GM12878 (cell line): ENCODE results near the gene SLC6A11. TPM values are rescaled to one million over a fixed set of nuclear protein-coding genes. Genes with fewer than 3 reads are reported as not detected.

Experiments
- ATAC-seq: fragments of 200-7000 bp; cut with Tn5 transposase; 3 replicates; pipeline ENCODE4 v1.9.1; 2020; ENCODE audit warnings: mild to moderate bottlenecking, moderate library complexity
- BruUV-seq: library from RNA; stranded (reverse); fragments of 400-500 nt; replicated peaks from 2 replicates; lab custom pipeline; 2021; lab: Mats Ljungman, UMichigan
- CTCF ChIA-PET: fragments of 300-600 bp; sonication (Branson Sonifier 250); formaldehyde crosslinking; extraction: SDS; loops from one replicate; lab custom pipeline; 2021; ENCODE audit warnings: inconsistent platforms; lab: Yijun Ruan, JAX
- POLR2A ChIA-PET: fragments of 350-600 bp; formaldehyde crosslinking; extraction: SDS; loops from one replicate; lab custom pipeline; 2021; ENCODE audit warnings: inconsistent platforms; lab: Charles Lee
- RAD21 ChIA-PET: fragments of 300-600 bp; sonication (Branson Sonifier 250); formaldehyde crosslinking; loops from one replicate; lab custom pipeline; 2023; ENCODE audit warnings: antibody characterized with exemption; ENCODE audit not compliant: unreplicated experiment; lab: Charles Lee
- SMC1A ChIA-PET: fragments of 300-600 bp; sonication (Branson Sonifier 250); formaldehyde crosslinking; loops from one replicate; lab custom pipeline; 2023; ENCODE audit not compliant: unreplicated experiment, uncharacterized antibody; lab: Charles Lee
- DNase-seq: peaks from one replicate; pipeline ENCODE4 v3.0.0-alpha.2; 2011; ENCODE audit warnings: low read depth, low spot score
- FAIRE-seq: peaks from 3 replicates; lab custom pipeline; 2011; peaks lifted over from hg19 to GRCh38; lab: Jason Lieb, UNC
- H2AFZ ChIP-seq: 2 replicates; pipeline ENCODE4 v1.6.0; 2011; ENCODE audit warnings: low read depth, low read length, control low read depth; ENCODE audit not compliant: control insufficient read depth
- H3K27ac ChIP-seq: 2 replicates; pipeline ENCODE4 v1.5.1; 2011; ENCODE audit warnings: control low read depth; ENCODE audit not compliant: control insufficient read depth, insufficient read depth
- H3K27me3 ChIP-seq, 2 experiments: replicated peaks in 1 of 2; 2 replicates each; pipeline versions ENCODE4 v1.6.0 to v1.6.1; 2011; ENCODE audit warnings: low read length in 1 of 2; ENCODE audit not compliant: control insufficient read depth in 2 of 2, insufficient read depth in 2 of 2
- H3K36me3 ChIP-seq, 2 experiments: 2 replicates each; pipeline ENCODE4 v1.5.1; 2011; ENCODE audit warnings: low read length in 1 of 2; ENCODE audit not compliant: control insufficient read depth in 2 of 2, insufficient read depth in 2 of 2
- H3K4me1 ChIP-seq: 2 replicates; pipeline ENCODE4 v1.6.1; 2011; ENCODE audit warnings: mild to moderate bottlenecking, low read length, moderate library complexity, mixed read lengths; ENCODE audit not compliant: control insufficient read depth, insufficient read depth
- H3K4me2 ChIP-seq: 2 replicates; pipeline ENCODE4 v1.6.0; 2011; ENCODE audit warnings: control low read depth; ENCODE audit not compliant: control insufficient read depth, insufficient read depth
- H3K4me3 ChIP-seq: fragments of 200-600 bp; sonication (generic); 2 replicates; pipeline ENCODE4 v1.5.1; 2016
- H3K79me2 ChIP-seq: 2 replicates; pipeline ENCODE4 v1.6.0; 2011; ENCODE audit warnings: low read length; ENCODE audit not compliant: control insufficient read depth, insufficient read depth
- H3K9ac ChIP-seq: 2 replicates; pipeline ENCODE4 v1.8.0; 2011; ENCODE audit warnings: low read length, control low read depth, mixed read lengths; ENCODE audit not compliant: control insufficient read depth, insufficient read depth
- H3K9me3 ChIP-seq: replicated peaks from 3 replicates; pipeline ENCODE4 v1.5.1; 2011; ENCODE audit warnings: mild to moderate bottlenecking, low read length; ENCODE audit not compliant: control insufficient read depth, insufficient read depth
- H4K20me1 ChIP-seq: 2 replicates; pipeline ENCODE4 v1.6.0; 2011; ENCODE audit not compliant: control insufficient read depth, insufficient read depth
- CBFB ChIP-seq: IDR thresholded peaks from 2 replicates; pipeline ENCODE4 v1.6.1; 2016; ENCODE audit warnings: antibody characterized with exemption, low read depth
- FOS ChIP-seq: IDR thresholded peaks from 3 replicates; pipeline ENCODE4 v1.6.1; 2011; ENCODE audit warnings: borderline replicate concordance; ENCODE audit not compliant: insufficient read length; ENCODE audit errors: extremely low read depth
- IKZF2 ChIP-seq, 2 experiments: fragments of 450-650 bp; IDR thresholded peaks; 2 replicates each; pipeline ENCODE4 v1.6.1; 2017; ENCODE audit warnings: mild to moderate bottlenecking in 2 of 2, moderate library complexity in 2 of 2
- IRF3 ChIP-seq: fragments of 450-650 bp; IDR thresholded peaks from 2 replicates; pipeline ENCODE4 v1.6.1; 2014; ENCODE audit warnings: mild to moderate bottlenecking
- JUND ChIP-seq: IDR thresholded peaks from 2 replicates; pipeline ENCODE4 v1.6.1; 2012; ENCODE audit warnings: low read depth, mild to moderate bottlenecking, low read length, improper control_type of control experiment, moderate library complexity
- NR2C1 ChIP-seq: fragments of 450-650 bp; IDR thresholded peaks from 2 replicates; pipeline ENCODE4 v1.6.1; 2017; ENCODE audit warnings: antibody characterized with exemption, mild to moderate bottlenecking, moderate library complexity
- NRF1 ChIP-seq: conservative IDR thresholded peaks from 2 replicates; pipeline ENCODE4 v1.6.1; 2011; ENCODE audit warnings: mild to moderate bottlenecking, low read depth, low read length, improper control_type of control experiment
- PML ChIP-seq: IDR thresholded peaks from 2 replicates; pipeline ENCODE4 v1.6.1; 2012; ENCODE audit warnings: low read length, inconsistent platforms
- SREBF1 ChIP-seq: IDR thresholded peaks from 2 replicates; pipeline ENCODE4 v1.6.1; 2012; ENCODE audit warnings: mild to moderate bottlenecking, low read length
- SUZ12 ChIP-seq: fragments of 200-600 bp; sonication (generic); IDR thresholded peaks from one replicate; pipeline ENCODE4 v1.6.1; 2018; ENCODE audit warnings: antibody characterized with exemption, mild to moderate bottlenecking; ENCODE audit not compliant: unreplicated experiment
- WGBS: methylation state at CpG from one replicate; pipeline ENCODE4 v1.1.6; 2016; ENCODE audit warnings: low lambda C conversion rate; ENCODE audit not compliant: insufficient replicate concordance, insufficient coverage; ENCODE audit errors: missing lambda C conversion rate; 5-methylcytosine and 5-hydroxymethylcytosine counted together
- in situ Hi-C: fragments of 300-500 bp; cut with MboI; formaldehyde crosslinking; loops from 9 replicates; pipeline ENCODE4 v1.14.3; 2018; ENCODE audit warnings: mixed read lengths
- intact Hi-C: fragments of 100-400 bp; cut with micrococcal nuclease; formaldehyde crosslinking; loops from one replicate; pipeline ENCODE4 v1.14.2; 2022; ENCODE audit not compliant: unreplicated experiment
- polyA plus RNA-seq, 11 experiments: library from polyadenylated mRNA; depleted of rRNA in 4 of 11; unstranded in 6 of 11; stranded (reverse) in 5 of 11; fragments of >200 nt; fragmentation: Nextera tagmentation in 4 of 11; fragmentation: Illumina TruSeq in 1 of 11; extraction: Ambion mirVana in 4 of 11; extraction: Trizol in 1 of 11; gene quantifications; 1 replicate in 1 of 11; 2 replicates in 10 of 11; pipeline versions ENCODE4 v1.2.1 to v1.2.3, GENCODE V29; 2011 to 2016; ENCODE audit warnings: inconsistent platforms in 2 of 11, missing spikeins in 2 of 11, low read depth in 1 of 11
- total RNA-seq, 4 experiments: library from RNA; depleted of rRNA in 3 of 4; stranded (reverse); fragments of >200 nt in 3 of 4; fragmentation: Illumina TruSeq in 1 of 4; extraction: Trizol in 1 of 4; gene quantifications; 2 replicates each; pipeline versions ENCODE4 v1.2.1 to v1.2.3, GENCODE V29; 2013 to 2021
- TF ChIP-seq, protein P1 (sequence below): IDR thresholded peaks from 2 replicates; pipeline ENCODE4 v1.6.1; 2011; ENCODE audit warnings: low read depth, mild to moderate bottlenecking, low read length, moderate library complexity, borderline replicate concordance; ENCODE audit errors: extremely low read depth
- TF ChIP-seq, protein P2 (sequence below): fragments of 450-650 bp; IDR thresholded peaks from 2 replicates; pipeline ENCODE4 v1.6.1; 2016; ENCODE audit warnings: mild to moderate bottlenecking
- TF ChIP-seq, protein P3 (sequence below): fragments of 450-650 bp; IDR thresholded peaks from 2 replicates; pipeline ENCODE4 v1.6.1; 2016; ENCODE audit warnings: mild to moderate bottlenecking, moderate library complexity, borderline replicate concordance

The SLC6A11 gene
- total and polyA plus RNA-seq, 10 of the 15 experiments (the other 5 are each of a cell fraction or from before 2014, with no cell fraction given): not detected

GRCh38 chr3:10952525-10952924, 136.5 kb downstream of the SLC6A11 start:
- ChIA-PET SMC1A (no interaction called here), RAD21 (no interaction called here), POLR2A (no interaction called here), CTCF (interaction anchor here (2.1 kb wide), 1 partner anchor 11 kb away, joined by 7 read pairs; no protein-coding TSS in a partner anchor)
- no peak overlapping the region for H2AFZ ChIP-seq
- in situ Hi-C loops: no loop called here
- DNase-seq (no peak), ATAC-seq (no peak), FAIRE-seq (no peak)
- H3K9me3 ChIP-seq: no peaks in the 10 kb centered on the region
- H4K20me1 ChIP-seq: no peaks in the 10 kb centered on the region
- no peaks in the 10 kb centered on the region for H3K36me3 ChIP-seq
- no TSS peak for BruUV-seq
- H3K4me3 ChIP-seq: no peak overlapping the region
- H3K4me1 ChIP-seq: no peaks in the 10 kb centered on the region
- intact Hi-C loops: no loop called here
- H3K27me3 ChIP-seq: no peaks in the 10 kb centered on the region; a peak in 2 of 4 replicates
- TF ChIP-seq, protein P1, sequence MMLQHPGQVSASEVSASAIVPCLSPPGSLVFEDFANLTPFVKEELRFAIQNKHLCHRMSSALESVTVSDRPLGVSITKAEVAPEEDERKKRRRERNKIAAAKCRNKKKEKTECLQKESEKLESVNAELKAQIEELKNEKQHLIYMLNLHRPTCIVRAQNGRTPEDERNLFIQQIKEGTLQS: no peak
- TF ChIP-seq SREBF1 (no peak), FOS (no peak), NRF1 (no peak), JUND (no peak), PML (no peak), SUZ12 (no peak), NR2C1 (no peak), CBFB (no peak), IKZF2 (IDR thresholded peaks at IDR 0.05) (no peak), IRF3 (no peak)
- TF ChIP-seq, protein P2, sequence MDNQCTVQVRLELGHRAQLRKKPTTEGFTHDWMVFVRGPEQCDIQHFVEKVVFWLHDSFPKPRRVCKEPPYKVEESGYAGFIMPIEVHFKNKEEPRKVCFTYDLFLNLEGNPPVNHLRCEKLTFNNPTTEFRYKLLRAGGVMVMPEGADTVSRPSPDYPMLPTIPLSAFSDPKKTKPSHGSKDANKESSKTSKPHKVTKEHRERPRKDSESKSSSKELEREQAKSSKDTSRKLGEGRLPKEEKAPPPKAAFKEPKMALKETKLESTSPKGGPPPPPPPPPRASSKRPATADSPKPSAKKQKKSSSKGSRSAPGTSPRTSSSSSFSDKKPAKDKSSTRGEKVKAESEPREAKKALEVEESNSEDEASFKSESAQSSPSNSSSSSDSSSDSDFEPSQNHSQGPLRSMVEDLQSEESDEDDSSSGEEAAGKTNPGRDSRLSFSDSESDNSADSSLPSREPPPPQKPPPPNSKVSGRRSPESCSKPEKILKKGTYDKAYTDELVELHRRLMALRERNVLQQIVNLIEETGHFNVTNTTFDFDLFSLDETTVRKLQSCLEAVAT: no peak
- TF ChIP-seq, protein P3, sequence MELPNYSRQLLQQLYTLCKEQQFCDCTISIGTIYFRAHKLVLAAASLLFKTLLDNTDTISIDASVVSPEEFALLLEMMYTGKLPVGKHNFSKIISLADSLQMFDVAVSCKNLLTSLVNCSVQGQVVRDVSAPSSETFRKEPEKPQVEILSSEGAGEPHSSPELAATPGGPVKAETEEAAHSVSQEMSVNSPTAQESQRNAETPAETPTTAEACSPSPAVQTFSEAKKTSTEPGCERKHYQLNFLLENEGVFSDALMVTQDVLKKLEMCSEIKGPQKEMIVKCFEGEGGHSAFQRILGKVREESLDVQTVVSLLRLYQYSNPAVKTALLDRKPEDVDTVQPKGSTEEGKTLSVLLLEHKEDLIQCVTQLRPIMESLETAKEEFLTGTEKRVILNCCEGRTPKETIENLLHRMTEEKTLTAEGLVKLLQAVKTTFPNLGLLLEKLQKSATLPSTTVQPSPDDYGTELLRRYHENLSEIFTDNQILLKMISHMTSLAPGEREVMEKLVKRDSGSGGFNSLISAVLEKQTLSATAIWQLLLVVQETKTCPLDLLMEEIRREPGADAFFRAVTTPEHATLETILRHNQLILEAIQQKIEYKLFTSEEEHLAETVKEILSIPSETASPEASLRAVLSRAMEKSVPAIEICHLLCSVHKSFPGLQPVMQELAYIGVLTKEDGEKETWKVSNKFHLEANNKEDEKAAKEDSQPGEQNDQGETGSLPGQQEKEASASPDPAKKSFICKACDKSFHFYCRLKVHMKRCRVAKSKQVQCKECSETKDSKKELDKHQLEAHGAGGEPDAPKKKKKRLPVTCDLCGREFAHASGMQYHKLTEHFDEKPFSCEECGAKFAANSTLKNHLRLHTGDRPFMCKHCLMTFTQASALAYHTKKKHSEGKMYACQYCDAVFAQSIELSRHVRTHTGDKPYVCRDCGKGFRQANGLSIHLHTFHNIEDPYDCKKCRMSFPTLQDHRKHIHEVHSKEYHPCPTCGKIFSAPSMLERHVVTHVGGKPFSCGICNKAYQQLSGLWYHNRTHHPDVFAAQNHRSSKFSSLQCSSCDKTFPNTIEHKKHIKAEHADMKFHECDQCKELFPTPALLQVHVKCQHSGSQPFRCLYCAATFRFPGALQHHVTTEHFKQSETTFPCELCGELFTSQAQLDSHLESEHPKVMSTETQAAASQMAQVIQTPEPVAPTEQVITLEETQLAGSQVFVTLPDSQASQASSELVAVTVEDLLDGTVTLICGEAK: no peak
- H3K9ac ChIP-seq: no peak overlapping the region
- H3K4me2 ChIP-seq: no peak overlapping the region
- no peaks in the 10 kb centered on the region for H3K79me2 ChIP-seq
- H3K27ac ChIP-seq: no peak overlapping the region
- WGBS: 0% methylated on average over 3 of the region's 3 CpGs
